ENCODE results near the gene MARK2.

- no peak for TF ChIP-seq CTCF (IDR thresholded peaks at IDR 0.05)
- no peak for TF ChIP-seq POLR2A (IDR thresholded peaks at IDR 0.05)
These were observed 38.0 kb upstream of the MARK2 start for GRCh38 chr11:63800921-63801320.

Data from body of pancreas (tissue), 4 donors.